ENCODE measurements around the gene PKIB.
"Not testable (repeated sequence)": the region's sequence is repeated elsewhere in the genome, so short reads cannot be mapped to it uniquely, and the experiment has no call there.

Gene PKIB

GRCh38 chr6:122621638-122622037 lies 11.4 kb downstream of the PKIB start:
- DNase-seq, result no peak

GRCh38 chr6:122622479-122622878 lies 12.3 kb downstream of the PKIB start:
- no peak for DNase-seq

GRCh38 chr6:122623279-122623678 lies 13.1 kb downstream of the PKIB start:
- no peak for DNase-seq

- DNase-seq, result no peak
Measured at GRCh38 chr6:122624853-122625252, 14.6 kb downstream of the PKIB start.

- DNase-seq, result no peak
Measured at GRCh38 chr6:122628714-122629113, 18.5 kb downstream of the PKIB start.

- DNase-seq, result no peak
Measured at GRCh38 chr6:122631571-122632249, 21.5 kb downstream of the PKIB start.

GRCh38 chr6:122640366-122640765 lies 30.2 kb downstream of the PKIB start:
- DNase-seq, result no peak

- DNase-seq, result no peak
Measured at GRCh38 chr6:122641819-122642218, 31.6 kb downstream of the PKIB start.

GRCh38 chr6:122642604-122643003 lies 32.4 kb downstream of the PKIB start:
- not testable (repeated sequence) for DNase-seq

GRCh38 chr6:122645256-122645655 lies 35.1 kb downstream of the PKIB start:
- DNase-seq, result no peak

- no peak for DNase-seq
Measured at GRCh38 chr6:122647765-122648164, 37.6 kb downstream of the PKIB start.

GRCh38 chr6:122648726-122649125 lies 38.5 kb downstream of the PKIB start:
- no peak for DNase-seq

- no peak for DNase-seq
Measured at GRCh38 chr6:122649701-122650100, 39.5 kb downstream of the PKIB start.

GRCh38 chr6:122650403-122650802 lies 40.2 kb downstream of the PKIB start:
- DNase-seq, result no peak

GRCh38 chr6:122651031-122651430 lies 40.8 kb downstream of the PKIB start:
- no peak for DNase-seq

- DNase-seq, result no peak
Measured at GRCh38 chr6:122651604-122652003, 41.4 kb downstream of the PKIB start.

- DNase-seq, result no peak
Measured at GRCh38 chr6:122652431-122652830, 42.2 kb downstream of the PKIB start.

- DNase-seq, result no peak
Measured at GRCh38 chr6:122653094-122653493, 42.9 kb downstream of the PKIB start.

GRCh38 chr6:122654012-122654411 lies 43.8 kb downstream of the PKIB start:
- DNase-seq, result no peak

- DNase-seq, result no peak
Measured at GRCh38 chr6:122657601-122658000, 47.4 kb downstream of the PKIB start.

GRCh38 chr6:122660296-122660695 lies 50.1 kb downstream of the PKIB start:
- no peak for DNase-seq

GRCh38 chr6:122663981-122664380 lies 53.8 kb downstream of the PKIB start:
- DNase-seq, result no peak

- DNase-seq, result no peak
Measured at GRCh38 chr6:122665929-122666328, 55.7 kb downstream of the PKIB start.

- no peak for DNase-seq
Measured at GRCh38 chr6:122666418-122666817, 56.2 kb downstream of the PKIB start.

GRCh38 chr6:122669418-122669817 lies 59.2 kb downstream of the PKIB start:
- no peak for DNase-seq

All from activated CD8-positive, alpha-beta memory T cell treated with anti-CD3 and anti-CD28 coated beads, Interleukin-2, amount 50 U/mL, for 4 hours (primary cell).